Gastroesophageal sphincter (tissue), 4 donors: ENCODE results near the gene PPP2R5B. TPM values are rescaled to one million over a fixed set of nuclear protein-coding genes. Genes with fewer than 3 reads are reported as not detected.

ENCODE experiments used
- ATAC-seq: fragments of 150-250 bp; one replicate; pipeline ENCODE4 v1.9.1; 2016; ENCODE audit warnings: mild to moderate bottlenecking, moderate library complexity
- H3K27ac ChIP-seq, 4 donors: fragments of 200-600 bp; sonication (generic) in 3 of 4; 1 replicate in 3 of 4; 2 replicates in 1 of 4; pipeline ENCODE4 v1.5.1; 2016 to 2019
- H3K27me3 ChIP-seq: fragments of 200-600 bp; sonication (generic); one replicate; pipeline ENCODE4 v1.5.1; 2019
- H3K36me3 ChIP-seq, 2 donors: fragments of 200-600 bp; sonication (generic); one replicate each; pipeline ENCODE4 v1.5.1; 2019; ENCODE audit warnings: control low read depth in 1 of 2
- H3K4me1 ChIP-seq, 3 donors: fragments of 200-600 bp; sonication (generic); 1 replicate in 2 of 3; 2 replicates in 1 of 3; pipeline ENCODE4 v1.5.1; 2016 to 2019; ENCODE audit warnings: control low read depth in 2 of 3
- H3K4me3 ChIP-seq, 2 donors: fragments of 200-600 bp; sonication (generic); one replicate each; pipeline ENCODE4 v1.5.1; 2019; ENCODE audit warnings: mild to moderate bottlenecking in 1 of 2, moderate library complexity in 1 of 2
- H3K9me3 ChIP-seq, 3 donors: fragments of 200-600 bp; sonication (generic); one replicate each; pipeline ENCODE4 v1.5.1; 2017 to 2019; ENCODE audit warnings: control low read depth in 2 of 3
- EP300 ChIP-seq: sonication (generic); formaldehyde crosslinking; IDR thresholded peaks from one replicate; pipeline ENCODE4 v1.6.1; 2017; ENCODE audit warnings: antibody characterized with exemption, mild to moderate bottlenecking
- POLR2A ChIP-seq, 2 donors: fragments of 450-650 bp; IDR thresholded peaks; one replicate each; pipeline ENCODE4 v1.6.1; 2017; ENCODE audit warnings: antibody characterized with exemption in 2 of 2, mild to moderate bottlenecking in 2 of 2, moderate library complexity in 1 of 2
- POLR2AphosphoS5 ChIP-seq: sonication (generic); formaldehyde crosslinking; IDR thresholded peaks from one replicate; pipeline ENCODE4 v1.6.1; 2017; ENCODE audit warnings: antibody characterized with exemption
- WGBS, 2 donors: methylation state at CpG; one replicate each; pipeline ENCODE4 v1.1.5; 2018; ENCODE audit warnings: low coverage in 1 of 2; 5-methylcytosine and 5-hydroxymethylcytosine counted together
- total RNA-seq, 4 donors: library from RNA; depleted of rRNA; stranded (reverse); fragments of >200 nt; gene quantifications; one replicate each; pipeline ENCODE4 v1.1.0, GENCODE V29; 2016
- TF ChIP-seq, protein P1 (sequence below), 4 experiments: fragments of 200-600 bp in 2 of 4; fragments of 450-650 bp in 2 of 4; sonication (generic) in 1 of 4; IDR thresholded peaks; one replicate each; pipeline ENCODE4 v1.5.1; 2017 to 2019; ENCODE audit warnings: antibody characterized with exemption in 4 of 4, mild to moderate bottlenecking in 2 of 4, moderate library complexity in 2 of 4

Gene PPP2R5B
- total RNA-seq, 4 donors from 2014 or later = 20.3 to 41.2 (median 27.0) TPM

- no peak for TF ChIP-seq POLR2A (IDR thresholded peaks at IDR 0.05)
- TF ChIP-seq, protein P1, sequence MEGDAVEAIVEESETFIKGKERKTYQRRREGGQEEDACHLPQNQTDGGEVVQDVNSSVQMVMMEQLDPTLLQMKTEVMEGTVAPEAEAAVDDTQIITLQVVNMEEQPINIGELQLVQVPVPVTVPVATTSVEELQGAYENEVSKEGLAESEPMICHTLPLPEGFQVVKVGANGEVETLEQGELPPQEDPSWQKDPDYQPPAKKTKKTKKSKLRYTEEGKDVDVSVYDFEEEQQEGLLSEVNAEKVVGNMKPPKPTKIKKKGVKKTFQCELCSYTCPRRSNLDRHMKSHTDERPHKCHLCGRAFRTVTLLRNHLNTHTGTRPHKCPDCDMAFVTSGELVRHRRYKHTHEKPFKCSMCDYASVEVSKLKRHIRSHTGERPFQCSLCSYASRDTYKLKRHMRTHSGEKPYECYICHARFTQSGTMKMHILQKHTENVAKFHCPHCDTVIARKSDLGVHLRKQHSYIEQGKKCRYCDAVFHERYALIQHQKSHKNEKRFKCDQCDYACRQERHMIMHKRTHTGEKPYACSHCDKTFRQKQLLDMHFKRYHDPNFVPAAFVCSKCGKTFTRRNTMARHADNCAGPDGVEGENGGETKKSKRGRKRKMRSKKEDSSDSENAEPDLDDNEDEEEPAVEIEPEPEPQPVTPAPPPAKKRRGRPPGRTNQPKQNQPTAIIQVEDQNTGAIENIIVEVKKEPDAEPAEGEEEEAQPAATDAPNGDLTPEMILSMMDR (IDR thresholded peaks at IDR 0.05) = no peak
- TF ChIP-seq EP300 = no peak
- no peak for TF ChIP-seq POLR2AphosphoS5
- H3K36me3 ChIP-seq = no peaks in the 10 kb centered on the region
- H3K4me3 ChIP-seq = no peak overlapping the region
- no peaks in the 10 kb centered on the region for H3K9me3 ChIP-seq
- no peak for ATAC-seq
- no peaks in the 10 kb centered on the region for H3K27me3 ChIP-seq
- WGBS, 2 donors = 75 to 76% methylated on average over 7 to 10 of the region's 15 CpGs
- H3K4me1 ChIP-seq = peaks cover 0 to 21% (median 10%) of the 10 kb centered on the region in 3 donors
- no peak overlapping the region for H3K27ac ChIP-seq
These were observed 38.9 kb upstream of the PPP2R5B start for GRCh38 chr11:64885367-64886286.

GRCh38 chr11:64887234-64887756, 37.2 kb upstream of the PPP2R5B start:
- no peak for ATAC-seq

DNA sequence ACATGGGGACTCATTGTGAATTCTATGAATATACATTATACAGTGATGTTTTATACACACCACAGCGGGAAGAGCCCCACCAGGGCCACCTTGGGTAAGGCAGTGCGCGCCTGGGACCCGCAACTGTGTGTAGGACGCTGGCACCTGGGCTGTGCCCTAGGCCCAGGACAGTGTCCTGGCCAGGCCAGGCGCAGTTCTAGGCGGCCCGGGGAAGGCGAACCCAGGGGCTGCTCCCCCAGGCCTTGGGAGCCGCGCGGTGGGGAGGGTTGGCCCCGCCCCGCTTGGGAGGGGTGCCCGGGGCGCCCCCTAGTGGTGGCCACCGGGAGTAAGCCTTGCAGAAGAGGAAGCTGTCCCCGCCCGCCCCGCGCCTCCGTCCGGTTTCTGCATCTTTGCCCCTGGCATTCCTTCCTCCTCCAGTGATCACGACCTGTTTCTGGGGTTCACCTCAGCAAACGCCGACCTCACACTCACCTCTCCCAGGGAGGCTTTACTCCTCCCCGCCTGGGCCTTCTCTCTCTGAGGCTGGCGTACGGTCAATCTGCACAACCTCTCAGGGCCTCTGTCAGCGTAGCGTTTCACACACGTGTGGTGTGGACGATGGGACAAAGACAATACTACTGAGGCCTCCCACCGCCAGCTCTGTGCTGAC, 36.6 kb upstream of the PPP2R5B start:
- Histone ChIP-seq H3K27ac (peak overlapping the region; percentile 51 to 83 (median 80)), H3K4me3 (peak overlapping the region in 1 of 2 donors; percentile 34), H3K4me1 (peaks cover 0 to 17% (median 10%) of the 10 kb centered on the region in 3 donors), H3K36me3 (no peaks in the 10 kb centered on the region), H3K9me3 (no peaks in the 10 kb centered on the region), H3K27me3 (no peaks in the 10 kb centered on the region)
- WGBS, 2 donors = 2% methylated on average over 9 of the region's 34 CpGs; no CpG with 5 or more reads in 1 of the 2 donors
- TF ChIP-seq POLR2AphosphoS5 (no peak), EP300 (no peak), POLR2A (IDR thresholded peaks at IDR 0.05) (no peak)
- TF ChIP-seq, protein P1 (IDR thresholded peaks at IDR 0.05) = peak; percentile 95 to 99 (median 97)
- peak; percentile 93 for ATAC-seq

More at GRCh38 chr11:64887234-64887756, 37.2 kb upstream of the PPP2R5B start:
- no peaks in the 10 kb centered on the region for H3K9me3 ChIP-seq
- 54 to 83% methylated on average over 1 to 5 of the region's 8 CpGs for WGBS, 2 donors
- no peaks in the 10 kb centered on the region for H3K36me3 ChIP-seq
- H3K27ac ChIP-seq = peak overlapping the region; percentile 51 to 83 (median 80)
- TF ChIP-seq POLR2A (IDR thresholded peaks at IDR 0.05) = no peak
- TF ChIP-seq, protein P1 (IDR thresholded peaks at IDR 0.05) = no peak
- TF ChIP-seq POLR2AphosphoS5 = no peak
- TF ChIP-seq EP300 = no peak
- H3K4me1 ChIP-seq = peaks cover 0 to 17% (median 10%) of the 10 kb centered on the region in 3 donors
- H3K4me3 ChIP-seq = peak overlapping the region in 1 of 2 donors; percentile 34
- no peaks in the 10 kb centered on the region for H3K27me3 ChIP-seq

DNA sequence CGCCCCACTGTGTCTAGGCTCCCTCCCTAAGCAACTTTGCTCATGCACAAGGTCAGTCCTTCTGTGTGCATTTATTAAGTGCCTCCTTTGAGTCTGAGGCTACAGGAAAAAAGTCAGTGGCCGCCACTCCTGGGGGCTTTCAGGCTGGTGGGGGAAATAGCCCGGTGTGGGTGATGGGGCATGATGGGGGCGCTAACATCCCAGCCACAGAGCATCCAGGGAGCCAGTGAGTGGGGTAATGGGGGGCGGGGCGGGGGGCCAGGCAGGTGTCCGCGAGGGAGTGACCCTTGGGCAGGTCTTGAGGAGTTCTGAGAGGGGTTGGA, 36.1 kb upstream of the PPP2R5B start:
- no peak for TF ChIP-seq POLR2AphosphoS5
- TF ChIP-seq, protein P1 (IDR thresholded peaks at IDR 0.05) = no peak
- TF ChIP-seq EP300 = no peak
- TF ChIP-seq POLR2A (IDR thresholded peaks at IDR 0.05) = no peak
- Histone ChIP-seq H3K36me3 (no peaks in the 10 kb centered on the region), H3K4me1 (peaks cover 0 to 17% (median 10%) of the 10 kb centered on the region in 3 donors), H3K4me3 (peak overlapping the region in 1 of 2 donors; percentile 34), H3K27me3 (no peaks in the 10 kb centered on the region), H3K9me3 (no peaks in the 10 kb centered on the region), H3K27ac (peak overlapping the region in 2 of 4 donors; percentile 82 to 83)
- WGBS, 2 donors = 17 to 40% methylated on average over 1 of the region's 8 CpGs
- no peak for ATAC-seq
